ENCODE results near the gene COX8C.
A peak's percentile ranks its signal among the peaks of the same experiment; 100 is the strongest.

COX8C gene

GRCh38 chr14:93322929-93323599, 23.9 kb upstream of the COX8C start:
- no peak for DNase-seq

- no peak for DNase-seq
Observed at GRCh38 chr14:93323600-93324174, 23.3 kb upstream of the COX8C start.

DNA sequence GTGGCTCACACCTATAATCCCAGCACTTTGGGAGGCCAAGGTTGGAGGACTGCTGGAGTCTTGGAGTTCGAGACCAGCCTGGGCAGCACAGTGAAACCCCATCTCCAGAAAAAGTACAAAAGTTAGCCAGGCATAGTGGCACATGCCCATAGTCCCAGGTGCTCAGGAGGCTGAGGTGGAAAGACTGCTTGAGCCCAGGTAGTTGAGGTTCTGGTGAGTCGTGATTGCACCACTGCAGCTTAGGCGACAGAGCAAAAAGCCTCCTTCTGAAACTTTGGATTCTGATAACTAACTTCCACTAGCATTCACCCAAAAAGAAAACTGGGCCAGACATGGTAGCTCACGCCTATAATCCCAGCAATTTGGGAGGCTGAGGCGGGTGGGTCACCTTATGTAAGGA, 20.8 kb upstream of the COX8C start:
- no peak for DNase-seq

- no peak for DNase-seq
Observed at GRCh38 chr14:93328546-93328945, 18.4 kb upstream of the COX8C start.

GRCh38 chr14:93329965-93330608, 16.9 kb upstream of the COX8C start:
- DNase-seq = no peak

- DNase-seq = no peak
Observed at GRCh38 chr14:93330609-93331000, 16.4 kb upstream of the COX8C start.

DNA sequence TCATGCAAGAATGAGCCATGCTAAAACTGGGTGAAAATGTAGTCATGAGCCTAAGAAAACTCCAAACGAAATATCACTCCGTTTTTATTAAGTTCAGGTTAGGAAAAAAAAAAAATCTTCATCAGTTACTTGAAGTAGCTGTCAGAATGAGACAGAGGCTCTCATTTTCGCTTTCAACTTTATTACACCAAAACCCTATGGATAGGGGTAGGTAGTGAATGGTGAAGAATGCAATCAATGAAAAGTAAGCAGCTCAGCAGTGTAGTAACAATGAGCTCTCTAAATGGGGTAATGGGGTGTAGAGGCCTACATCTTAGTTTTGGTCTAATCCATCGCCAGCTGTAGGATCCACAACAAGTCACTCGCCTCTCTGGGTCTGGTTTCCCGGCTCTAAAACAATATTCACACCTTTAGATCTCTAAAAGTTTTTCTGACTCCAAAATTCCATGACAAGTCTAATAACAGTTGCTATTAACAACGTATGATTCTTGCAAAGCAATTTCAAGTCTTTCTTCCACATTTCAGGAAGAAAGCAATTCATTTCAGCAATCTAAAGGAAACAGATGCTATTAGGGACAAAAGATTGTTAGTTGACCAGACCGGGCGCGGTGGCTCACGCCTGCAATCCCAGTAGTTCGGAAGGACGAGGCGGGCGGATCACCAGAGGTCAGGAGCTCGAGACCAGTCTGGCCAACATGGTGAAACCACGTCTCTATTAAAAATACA, 15.8 kb upstream of the COX8C start:
- no peak for DNase-seq

DNA sequence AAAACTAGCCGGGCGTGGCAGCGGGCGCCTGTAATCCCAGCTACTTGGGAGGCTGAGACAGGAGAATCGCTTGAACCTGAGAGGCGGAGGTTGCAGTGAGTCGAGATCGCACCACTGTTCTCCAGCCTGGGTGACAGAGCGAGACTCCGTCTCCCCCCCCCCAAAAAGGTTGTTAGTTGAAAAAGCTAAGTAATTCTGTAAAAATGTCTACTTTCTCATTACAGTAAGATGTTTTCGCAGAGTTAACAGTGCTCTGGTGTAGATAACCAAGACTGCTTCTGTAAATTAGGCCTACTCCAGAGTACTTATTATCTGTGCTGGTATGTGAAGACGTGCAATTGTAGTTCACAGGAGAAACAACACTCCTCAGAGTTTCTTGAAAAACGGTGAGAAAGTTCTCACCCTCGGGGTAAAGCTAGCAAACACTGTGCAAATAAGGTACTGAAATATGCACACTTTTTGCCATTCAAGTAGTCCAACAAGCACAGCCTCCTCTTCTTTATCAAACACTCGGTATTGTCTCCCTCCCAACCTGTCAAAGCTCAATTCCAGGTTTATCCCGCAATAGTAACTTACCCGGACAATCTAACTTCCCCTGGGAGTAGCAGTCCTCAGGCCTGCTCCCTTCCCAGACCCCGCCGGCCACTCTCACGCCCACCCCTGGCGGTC, 15.1 kb upstream of the COX8C start:
- no peak for DNase-seq

GRCh38 chr14:93332397-93332852, 14.6 kb upstream of the COX8C start:
- DNase-seq = peak; percentile 41

- peak; percentile 90 for DNase-seq
Observed at GRCh38 chr14:93332853-93333630, 13.9 kb upstream of the COX8C start, which contains the start of gene BTBD7. Gene BTBD7, minus strand, starts transcription at chr14:93333036. Its CDS starts 36,985 bp downstream, at chr14:93296051.

DNA sequence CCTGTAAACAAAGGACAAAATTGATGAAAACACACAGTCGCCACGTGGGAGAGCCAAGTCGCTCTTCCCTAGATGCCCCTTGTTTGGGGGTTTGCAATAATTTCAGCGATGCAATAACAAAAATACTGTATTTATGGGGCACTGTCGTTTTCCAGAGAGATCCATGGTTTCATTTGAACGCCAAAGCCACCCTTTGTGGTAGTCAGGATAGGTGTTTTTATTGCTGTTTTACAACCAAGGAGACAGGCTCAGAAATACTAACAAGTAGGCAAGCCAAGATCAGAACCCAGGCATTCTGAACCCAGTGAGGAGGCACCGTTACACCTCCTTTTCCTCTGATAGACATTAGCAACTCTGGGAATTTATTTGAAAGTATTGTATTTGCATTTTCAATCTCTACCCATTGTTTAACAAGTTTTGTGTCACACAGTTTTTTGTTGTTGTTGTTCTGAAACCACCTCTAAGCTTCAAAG, 13.3 kb upstream of the COX8C start:
- DNase-seq = no peak

DNA sequence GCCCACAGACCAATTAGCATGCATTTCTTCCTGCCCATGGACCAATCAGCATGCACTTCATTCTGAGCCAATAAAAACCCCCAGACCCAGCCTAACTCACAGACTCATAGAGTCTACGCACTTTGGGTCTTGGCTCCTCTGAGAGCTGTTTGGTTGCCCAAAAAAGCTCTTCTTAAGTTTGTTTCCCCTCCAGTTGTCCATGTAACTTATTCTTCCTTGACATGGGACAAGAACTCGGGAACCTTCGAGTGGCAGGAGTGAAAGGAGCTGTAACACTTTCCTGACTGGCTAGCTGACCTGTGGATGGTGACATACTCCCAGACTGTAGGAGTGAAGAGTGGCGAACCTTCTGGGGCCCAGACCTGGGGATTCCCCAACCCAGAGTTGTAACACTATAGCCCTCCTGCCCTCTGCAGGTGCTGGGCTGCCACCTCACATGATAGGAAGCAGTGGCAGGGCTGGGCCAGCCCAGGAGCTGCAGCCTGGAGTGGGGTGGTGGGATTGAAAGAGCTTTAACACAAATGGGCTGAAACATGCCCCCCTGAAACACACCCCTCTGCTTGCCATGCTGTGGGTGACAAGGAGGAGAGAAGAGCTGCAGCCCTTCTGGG, 9.7 kb upstream of the COX8C start:
- no peak for DNase-seq

DNA sequence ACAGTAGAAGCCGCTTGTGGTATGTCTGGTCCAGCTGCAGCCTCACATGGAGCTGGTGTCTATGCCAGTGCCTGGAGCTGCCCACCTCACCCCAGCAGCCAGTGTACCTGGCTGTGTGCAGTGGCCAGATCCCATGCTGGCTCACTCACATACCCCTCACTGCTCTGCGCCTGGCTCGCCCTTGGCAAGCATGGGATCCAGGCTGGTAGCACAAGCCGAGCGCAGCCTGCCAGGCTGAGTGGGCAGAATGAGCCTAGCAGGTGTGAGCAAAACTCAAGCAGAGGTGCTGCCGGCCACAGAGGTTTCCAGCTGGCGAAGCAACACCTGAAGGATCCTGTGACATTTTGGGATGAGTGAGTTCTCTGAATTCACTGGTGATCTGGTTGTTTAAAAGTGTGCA, 9.1 kb upstream of the COX8C start:
- no peak for DNase-seq

DNA sequence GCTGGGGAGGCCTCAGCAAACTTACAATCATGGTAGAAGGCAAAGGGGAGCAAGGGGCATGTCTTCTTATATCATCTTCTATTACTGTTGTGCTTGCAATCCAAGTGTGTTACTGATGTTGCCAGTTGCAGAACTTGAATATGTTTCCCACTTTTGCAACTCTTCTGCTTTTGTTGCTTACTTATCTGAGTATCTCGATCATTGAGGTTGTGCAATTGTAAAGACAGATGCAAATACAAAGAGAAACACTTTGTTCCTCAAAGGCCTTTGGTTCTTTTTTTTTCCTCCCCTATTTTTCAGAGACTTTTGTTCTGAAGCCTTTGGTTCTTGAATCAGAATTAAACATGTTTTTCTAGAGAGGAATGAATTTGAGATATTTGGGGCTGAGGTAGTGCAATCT, 3.7 kb upstream of the COX8C start:
- no peak for DNase-seq

DNA sequence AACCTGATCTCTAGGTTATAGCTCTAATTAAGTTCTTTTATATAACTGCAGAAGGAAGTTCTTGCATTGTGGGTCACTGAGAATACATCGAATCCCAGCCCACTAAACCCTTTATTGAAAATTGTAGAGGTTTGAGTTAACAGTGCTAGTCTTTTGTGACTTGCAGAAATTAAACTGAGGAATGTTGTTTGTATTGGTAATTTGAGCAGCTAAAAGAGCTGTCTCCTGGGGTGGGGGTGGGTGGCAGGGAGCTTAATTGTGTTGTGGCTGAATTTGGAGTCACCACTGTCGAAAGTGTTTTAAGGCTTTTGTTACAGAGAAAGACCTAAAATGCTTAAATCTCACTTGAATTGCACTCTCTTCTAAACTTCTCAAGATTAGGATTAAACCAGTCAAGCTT, 3.2 kb upstream of the COX8C start:
- no peak for DNase-seq

DNA sequence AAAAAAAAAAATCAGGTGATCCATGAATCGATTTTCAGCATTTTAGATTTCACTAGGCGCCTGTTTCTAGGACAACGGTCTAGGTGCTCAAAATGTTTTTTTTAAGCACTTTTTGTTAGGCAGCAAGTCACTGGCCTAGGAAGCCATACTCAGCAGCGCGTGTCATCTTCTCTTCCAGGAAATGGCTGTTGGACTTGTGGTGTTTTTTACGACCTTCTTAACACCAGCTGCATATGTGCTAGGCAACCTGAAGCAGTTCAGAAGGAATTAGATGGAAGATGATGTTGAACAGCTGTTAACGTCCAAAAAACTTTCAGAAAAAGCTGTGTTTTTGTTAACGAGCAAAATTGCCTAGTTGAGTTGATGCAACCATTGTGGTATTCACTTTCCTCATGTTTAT, 868 bp downstream of the COX8C start:
- DNase-seq = no peak

GRCh38 chr14:93348292-93348691, 1.3 kb downstream of the COX8C start:
- DNase-seq = no peak

DNA sequence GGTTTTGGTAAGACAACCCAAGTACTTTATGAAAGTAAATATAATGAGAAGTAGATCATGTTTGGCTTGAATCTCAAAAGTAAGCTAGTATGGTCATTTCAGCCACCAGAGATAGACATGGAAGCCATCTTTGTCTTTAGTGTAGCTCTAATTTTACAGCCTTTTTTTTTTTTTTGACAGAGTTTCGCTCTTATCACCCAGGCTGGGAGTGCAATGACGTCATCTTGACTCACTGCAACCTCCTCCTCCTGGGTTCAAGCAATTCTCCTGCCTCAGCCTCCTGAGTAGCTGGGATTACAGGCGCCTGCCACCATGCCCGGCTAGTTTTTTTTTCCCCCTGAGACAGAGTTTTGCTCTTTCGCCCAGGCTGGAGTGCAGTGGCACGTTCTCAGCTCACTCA, 7.9 kb downstream of the COX8C start:
- DNase-seq = peak; percentile 20

- DNase-seq = no peak
Observed at GRCh38 chr14:93368996-93369712, 22.2 kb downstream of the COX8C start.

DNA sequence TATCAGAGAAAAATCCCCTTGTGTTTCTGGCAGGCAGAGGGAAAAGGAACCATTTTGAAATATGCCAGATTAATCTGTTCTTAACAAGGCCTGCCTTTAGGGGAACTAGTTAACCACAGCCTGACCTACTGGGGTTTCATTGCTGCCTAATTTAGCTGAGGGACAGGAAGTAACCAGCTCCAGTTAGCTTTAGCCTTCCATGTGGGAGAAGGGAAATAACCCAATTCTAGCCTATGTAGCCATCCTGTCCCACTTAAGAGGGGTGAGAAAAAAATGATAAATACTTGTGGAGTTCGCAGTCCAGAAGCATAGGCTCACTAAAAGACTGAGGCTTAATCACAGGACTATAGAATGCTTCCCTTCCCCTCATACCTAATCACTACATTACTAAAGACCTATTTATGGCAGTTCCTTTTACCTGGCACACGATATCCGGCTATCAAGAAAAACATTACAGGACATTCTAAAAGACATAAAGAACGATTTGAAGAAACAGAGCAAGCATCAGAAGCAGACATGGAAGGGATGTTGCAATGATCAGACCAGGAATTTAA, 22.8 kb downstream of the COX8C start:
- no peak for DNase-seq

All from NCI-H226 (cell line).